NCI-H82 treated with DMSO at 0.1 percent for 48 hours (cell line): ENCODE results near the gene SLX1A.
"Not testable (repeated sequence)": the region's sequence is repeated elsewhere in the genome, so short reads cannot be mapped to it uniquely, and the experiment has no call there.

ENCODE experiments used
- DNase-seq: peaks from one replicate; lab custom pipeline; 2025; ENCODE audit not compliant: unreplicated experiment; lab: John Stamatoyannopoulos, UW

The SLX1A gene

GRCh38 chr16:30217082-30217481, 23.4 kb downstream of the SLX1A start:
- not testable (repeated sequence) for DNase-seq
